Kidney (tissue), 14 donors: ENCODE measurements around the gene RXRA. TPM values are rescaled to one million over a fixed set of nuclear protein-coding genes. Genes with fewer than 3 reads are reported as not detected.

Experiments
- DNase-seq, 5 donors: peaks; one replicate each; pipeline ENCODE4 v3.0.0-alpha.2; 2013 to 2020
- FAIRE-seq: peaks from 2 replicates; lab custom pipeline; 2012; peaks lifted over from hg19 to GRCh38; lab: Jason Lieb, UNC
- H3K27ac ChIP-seq, 2 donors: one replicate each; pipeline ENCODE4 v1.7.0; 2013; ENCODE audit warnings: low read depth in 2 of 2, low read length in 2 of 2, inconsistent platforms in 1 of 2
- H3K27me3 ChIP-seq: one replicate; pipeline ENCODE4 v1.7.1; 2013; ENCODE audit warnings: low read length, inconsistent platforms; ENCODE audit not compliant: control insufficient read depth, insufficient read depth
- H3K36me3 ChIP-seq, 3 donors: one replicate each; pipeline versions ENCODE4 v1.7.0 to v1.7.1; 2013; ENCODE audit warnings: low read length in 3 of 3, control low read depth in 1 of 3, inconsistent platforms in 1 of 3; ENCODE audit not compliant: insufficient read depth in 3 of 3, control insufficient read depth in 2 of 3
- H3K4me1 ChIP-seq, 3 donors: one replicate each; pipeline versions ENCODE4 v1.7.0 to v1.7.1; 2013; ENCODE audit warnings: low read length in 3 of 3, inconsistent platforms in 1 of 3, low read depth in 1 of 3; ENCODE audit not compliant: control insufficient read depth in 2 of 3, insufficient read depth in 2 of 3
- H3K4me3 ChIP-seq, 3 donors: one replicate each; pipeline versions ENCODE4 v1.7.0 to v1.8.1; 2013; ENCODE audit warnings: low read length in 3 of 3, control low read depth in 1 of 3, inconsistent platforms in 1 of 3
- H3K9ac ChIP-seq, 3 donors: one replicate each; pipeline versions ENCODE4 v1.7.0 to v1.7.1; 2013; ENCODE audit warnings: low read length in 3 of 3, control low read depth in 1 of 3, inconsistent platforms in 1 of 3
- H3K9me3 ChIP-seq, 3 donors: one replicate each; pipeline versions ENCODE4 v1.7.0 to v1.7.1; 2013; ENCODE audit warnings: low read length in 3 of 3, control low read depth in 1 of 3, inconsistent platforms in 1 of 3; ENCODE audit not compliant: control insufficient read depth in 2 of 3, insufficient read depth in 1 of 3
- CTCF ChIP-seq: IDR thresholded peaks from 3 replicates; pipeline ENCODE4 v1.5.1; 2012; ENCODE audit warnings: mild to moderate bottlenecking, moderate library complexity, borderline replicate concordance; ENCODE audit not compliant: insufficient read depth; ENCODE audit errors: extremely low read depth
- intact Hi-C: fragments of 100-400 bp; cut with DNase I; formaldehyde crosslinking; loops from one replicate; pipeline ENCODE4 v1.11.1; 2022
- polyA plus RNA-seq: library from polyadenylated mRNA; stranded (reverse); fragments of 350-450 nt; fragmentation: Illumina TruSeq; extraction: RNeasy Lipid Tissue Mini Kit (QIAGEN cat#74804); gene quantifications from one replicate; pipeline ENCODE4 v1.2.3, GENCODE V29; 2014; ENCODE audit warnings: low read depth, low replicate concordance; ENCODE audit not compliant: insufficient read depth
- total RNA-seq: library from RNA; stranded (reverse); fragmentation: NEBNext Ultra II Directional; extraction: Animal tissue kit (Norgen Biotek cat#: 25700); gene quantifications from one replicate; pipeline ENCODE4 v1.2.1, GENCODE V29; 2021
- donor health status: control.
- donor health status: control.
- donor health status: control.
- donor health status: control.
- donor health status: control.
- donor health status: DM: yes; HTN: yes; CAD: no.
- donor health status: Normal renal cell carcinoma (clear cell type).

The RXRA gene
- total and polyA plus RNA-seq, 2 donors from 2014 or later = 24.0 to 49.5 TPM

- DNase-seq (no peak), FAIRE-seq (no peak)
- Histone ChIP-seq H3K36me3 (no peaks in the 10 kb centered on the region), H3K27me3 (no peaks in the 10 kb centered on the region), H3K9ac (no peak overlapping the region), H3K9me3 (no peaks in the 10 kb centered on the region), H3K27ac (no peak overlapping the region), H3K4me1 (peaks cover 0 to 76% (median 18%) of the 10 kb centered on the region in 3 donors), H3K4me3 (no peak overlapping the region)
- no peak for TF ChIP-seq CTCF
- intact Hi-C loops = no loop called here
Observed at GRCh38 chr9:134358026-134358661, 31.9 kb downstream of the RXRA start.

- no peak for DNase-seq
- Histone ChIP-seq H3K36me3 (no peaks in the 10 kb centered on the region), H3K4me3 (no peak overlapping the region), H3K4me1 (peaks cover 0 to 70% (median 18%) of the 10 kb centered on the region in 3 donors), H3K9me3 (no peaks in the 10 kb centered on the region), H3K9ac (no peak overlapping the region), H3K27me3 (no peaks in the 10 kb centered on the region), H3K27ac (no peak overlapping the region)
- no peak for FAIRE-seq
- intact Hi-C loops = no loop called here
- no peak for TF ChIP-seq CTCF
Observed at GRCh38 chr9:134358662-134359319, 32.5 kb downstream of the RXRA start.

GRCh38 chr9:134359493-134360179, 33.4 kb downstream of the RXRA start:
- DNase-seq (no peak), FAIRE-seq (no peak)
- no peaks in the 10 kb centered on the region for H3K36me3 ChIP-seq
- no peaks in the 10 kb centered on the region for H3K9me3 ChIP-seq
- H3K9ac ChIP-seq = no peak overlapping the region
- no peak overlapping the region for H3K4me3 ChIP-seq
- H3K27ac ChIP-seq = no peak overlapping the region
- H3K4me1 ChIP-seq = peaks cover 0 to 66% (median 18%) of the 10 kb centered on the region in 3 donors
- intact Hi-C loops = no loop called here
- H3K27me3 ChIP-seq = no peaks in the 10 kb centered on the region
- no peak for TF ChIP-seq CTCF
